BJ (cell line): Measurements from ENCODE around the gene ACSL5. TPM values are rescaled to one million over a fixed set of nuclear protein-coding genes. Genes with fewer than 3 reads are reported as not detected.

Source experiments
- CTCF ChIA-PET: fragments of 350-600 bp; formaldehyde crosslinking; extraction: SDS; loops from one replicate; lab custom pipeline; 2021; ENCODE audit warnings: antibody characterized with exemption, inconsistent platforms; lab: Yijun Ruan, JAX
- POLR2A ChIA-PET: fragments of 300-600 bp; sonication (Branson Sonifier 250); formaldehyde crosslinking; extraction: SDS; loops from one replicate; lab custom pipeline; 2021; ENCODE audit warnings: antibody characterized with exemption; lab: Charles Lee
- DNase-seq: peaks from one replicate; pipeline ENCODE4 v3.0.0-alpha.2; 2011; ENCODE audit warnings: low read depth
- H3K27me3 ChIP-seq: 2 replicates; pipeline ENCODE4 v1.6.0; 2011; ENCODE audit warnings: low read length; ENCODE audit not compliant: control insufficient read depth, insufficient read depth
- H3K36me3 ChIP-seq: 2 replicates; pipeline ENCODE4 v1.5.1; 2011; ENCODE audit warnings: low read length; ENCODE audit not compliant: control insufficient read depth, insufficient read depth
- H3K4me3 ChIP-seq: 2 replicates; pipeline ENCODE4 v1.5.1; 2011; ENCODE audit warnings: low read depth, mild to moderate bottlenecking, control low read depth, low read length
- CTCF ChIP-seq: IDR thresholded peaks from 2 replicates; pipeline ENCODE4 v1.5.1; 2011; ENCODE audit warnings: low read depth, mild to moderate bottlenecking, control low read depth, inconsistent platforms, low read length, moderate library complexity; ENCODE audit not compliant: insufficient read depth
- polyA plus RNA-seq: library from polyadenylated mRNA; depleted of rRNA; stranded (reverse); fragments of >200 nt; gene quantifications from 2 replicates; pipeline ENCODE4 v1.2.3, GENCODE V29; 2011; rRNA removed

ACSL5 gene
- polyA plus RNA-seq, 1 experiment, result 1.0 TPM

GRCh38 chr10:112466802-112467201 lies 92.9 kb downstream of the ACSL5 start:
- CTCF ChIA-PET, result interaction anchor here (1.4 kb wide), 1 partner anchor 15 kb away, joined by 3 read pairs; no protein-coding TSS in a partner anchor
- Histone ChIP-seq H3K36me3 (no peaks in the 10 kb centered on the region; the same call in 1 of the 2 replicates), H3K27me3 (no peaks in the 10 kb centered on the region), H3K4me3 (no peak overlapping the region)
- DNase-seq, result no peak
- POLR2A ChIA-PET, result no interaction called here
- TF ChIP-seq CTCF, result no peak

GRCh38 chr10:112467541-112468075 lies 93.7 kb downstream of the ACSL5 start:
- Histone ChIP-seq H3K4me3 (no peak overlapping the region), H3K27me3 (no peaks in the 10 kb centered on the region), H3K36me3 (no peaks in the 10 kb centered on the region; the same call in 1 of the 2 replicates)
- POLR2A ChIA-PET, result no interaction called here
- no peak for DNase-seq
- TF ChIP-seq CTCF, result no peak
- CTCF ChIA-PET, result interaction anchor here (1.4 kb wide), 1 partner anchor 16 kb away, joined by 3 read pairs; no protein-coding TSS in a partner anchor

- no peak for DNase-seq
Measured at GRCh38 chr10:112471878-112472487, 98.1 kb downstream of the ACSL5 start.

GRCh38 chr10:112475575-112476218 lies 101.8 kb downstream of the ACSL5 start:
- H3K36me3 ChIP-seq, result no peaks in the 10 kb centered on the region
- CTCF ChIA-PET, result interaction anchor here (0.8 to 4.5 kb wide), 11 partner anchors 24 to 1087 kb away, joined by 3 to 37 read pairs (median 3); no protein-coding TSS in a partner anchor
- no peak for DNase-seq
- peak; percentile 56 for TF ChIP-seq CTCF
- no peak overlapping the region for H3K4me3 ChIP-seq
- H3K27me3 ChIP-seq, result no peaks in the 10 kb centered on the region
- POLR2A ChIA-PET, result no interaction called here

More at GRCh38 chr10:112471878-112472487, 98.1 kb downstream of the ACSL5 start:
- CTCF ChIA-PET, result interaction anchor here (0.5 to 3.0 kb wide), 36 partner anchors 9 to 1092 kb away, joined by 3 to 13 read pairs (median 3); no protein-coding TSS in a partner anchor
- POLR2A ChIA-PET, result no interaction called here
- Histone ChIP-seq H3K36me3 (no peaks in the 10 kb centered on the region), H3K4me3 (no peak overlapping the region), H3K27me3 (no peaks in the 10 kb centered on the region)
- peak; percentile 66 for TF ChIP-seq CTCF

Other genes starting within 250 kb of the ACSL5 start
- gene GPAM, start 190.4 kb upstream of the ACSL5 start, polyA plus RNA-seq, result 4.5 and 7.9 TPM in 2 replicates
- 0.02 and 0.04 TPM in 2 replicates for gene TECTB, start 90.7 kb upstream of the ACSL5 start, polyA plus RNA-seq
- 16.1 and 31.1 TPM in 2 replicates for gene ZDHHC6, start 72.8 kb downstream of the ACSL5 start, polyA plus RNA-seq
- 13.4 and 18.5 TPM in 2 replicates for gene VTI1A, start 73.1 kb downstream of the ACSL5 start, polyA plus RNA-seq